GM21390 (cell line): Measurements from ENCODE around the gene ELOVL5.

Experiments used
- ATAC-seq: cut with Tn5 transposase; IDR thresholded peaks from one replicate; pipeline ENCODE4 v1.9.1; 2021; ENCODE audit not compliant: unreplicated experiment

Gene ELOVL5

DNA sequence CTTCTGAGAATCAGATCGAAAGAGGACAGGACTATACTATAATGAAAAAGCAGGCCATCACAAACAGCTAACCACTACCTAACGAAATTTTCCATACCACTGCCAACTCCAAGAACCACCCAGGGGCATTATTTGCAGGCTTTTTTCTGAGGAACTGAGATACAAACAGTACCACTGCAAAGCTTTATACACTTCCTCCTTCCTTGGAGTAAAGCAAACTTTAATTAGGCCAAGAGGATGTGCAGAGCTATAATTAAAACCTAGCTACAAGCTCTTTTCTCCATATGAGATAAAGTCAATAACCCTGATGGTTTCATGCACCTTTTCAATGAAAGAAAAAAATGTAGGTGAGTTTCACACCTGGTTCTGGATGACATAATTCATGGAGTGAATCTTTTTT lies 68.5 kb downstream of the ELOVL5 start:
- ATAC-seq = no peak

DNA sequence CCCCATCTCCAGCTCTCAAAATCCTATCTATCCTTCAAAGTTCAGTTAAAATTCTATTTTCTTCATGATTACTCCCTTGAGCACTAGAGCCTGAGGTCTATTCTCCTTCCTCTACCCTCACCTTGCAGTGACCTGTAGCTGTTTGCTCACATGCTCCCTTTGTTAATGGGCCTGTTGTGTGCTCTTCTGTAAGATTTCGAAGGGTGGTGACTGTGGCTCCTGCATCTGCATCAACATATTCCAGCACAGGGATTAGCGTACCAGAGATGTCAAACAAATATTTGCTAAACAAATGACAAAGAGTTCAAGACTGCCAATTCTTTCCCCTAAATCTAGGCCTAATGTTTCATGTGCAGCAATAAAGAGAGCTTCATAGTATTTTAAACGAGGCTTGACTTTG lies 69.5 kb downstream of the ELOVL5 start:
- no peak for ATAC-seq

DNA sequence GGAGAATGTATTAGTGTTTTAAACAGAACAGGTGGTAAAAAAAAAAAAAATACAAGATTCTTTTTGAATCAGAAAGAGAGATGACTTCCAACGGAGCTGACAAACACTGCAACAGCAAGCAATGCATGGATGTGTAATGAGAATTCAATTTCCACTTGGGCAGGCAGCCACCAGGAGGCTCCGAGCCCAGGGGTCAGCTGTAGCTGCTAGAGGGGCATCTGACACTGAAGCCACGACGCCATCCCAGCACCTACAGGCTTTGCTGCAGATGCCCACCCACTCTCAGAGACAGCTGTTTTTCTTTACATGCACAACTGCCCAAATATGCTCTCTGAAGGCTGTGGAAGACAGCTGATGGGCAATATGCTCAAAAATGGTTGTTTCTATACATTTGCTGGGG lies 75.4 kb downstream of the ELOVL5 start:
- no peak for ATAC-seq

DNA sequence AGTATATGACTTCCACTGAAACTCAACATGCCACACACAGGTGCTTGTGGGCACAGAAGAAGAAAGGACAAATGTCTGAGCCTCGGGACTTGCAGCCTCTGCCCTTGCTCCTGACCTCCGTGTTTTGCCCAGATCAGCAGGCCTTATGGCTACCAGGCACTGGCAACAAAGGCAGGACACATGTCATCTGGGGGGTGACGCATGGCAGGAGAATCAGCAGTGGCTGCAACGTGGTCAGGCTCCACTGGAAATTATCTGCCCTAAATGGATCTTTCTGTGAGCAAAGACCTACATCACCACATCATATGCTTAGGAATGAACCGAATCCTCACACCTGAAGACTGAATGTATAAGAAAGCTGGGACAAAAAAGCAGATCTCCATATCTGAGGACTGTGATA lies 78.9 kb downstream of the ELOVL5 start:
- no peak for ATAC-seq

DNA sequence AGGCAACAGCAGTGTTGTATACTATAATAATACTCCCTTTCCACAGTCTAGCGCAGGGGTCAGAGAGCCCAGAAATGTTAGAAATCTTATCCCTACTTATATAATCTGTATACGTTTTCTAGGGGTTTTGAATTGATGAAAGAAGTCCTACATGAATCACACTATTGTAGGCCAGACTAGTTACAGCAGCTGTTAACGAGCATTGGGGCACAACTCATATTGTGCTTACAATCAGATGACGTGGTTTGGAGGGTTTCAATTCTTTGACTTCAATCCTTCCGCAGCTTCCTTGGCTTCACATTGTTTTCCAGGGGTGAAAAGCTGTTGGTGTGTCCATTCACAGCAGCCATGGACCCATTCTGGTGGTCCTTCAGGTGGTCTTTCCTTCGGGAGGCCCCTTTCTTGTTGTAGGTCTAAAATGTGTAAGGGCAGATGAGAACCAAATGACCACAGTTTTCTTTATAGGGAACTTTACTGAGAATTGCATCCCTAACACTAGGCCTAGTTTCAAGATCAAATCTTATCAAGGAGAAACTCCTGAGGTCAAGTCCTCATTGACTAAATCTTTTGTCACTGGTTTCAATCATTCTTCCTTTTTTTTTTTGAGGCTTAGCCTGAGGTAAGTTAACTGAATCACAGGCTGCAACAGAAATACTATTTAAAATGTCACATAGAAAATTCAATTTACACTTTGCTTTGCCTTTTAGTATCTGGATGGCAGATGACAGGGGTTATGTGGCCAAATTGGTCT lies 79.7 kb downstream of the ELOVL5 start:
- no peak for ATAC-seq

DNA sequence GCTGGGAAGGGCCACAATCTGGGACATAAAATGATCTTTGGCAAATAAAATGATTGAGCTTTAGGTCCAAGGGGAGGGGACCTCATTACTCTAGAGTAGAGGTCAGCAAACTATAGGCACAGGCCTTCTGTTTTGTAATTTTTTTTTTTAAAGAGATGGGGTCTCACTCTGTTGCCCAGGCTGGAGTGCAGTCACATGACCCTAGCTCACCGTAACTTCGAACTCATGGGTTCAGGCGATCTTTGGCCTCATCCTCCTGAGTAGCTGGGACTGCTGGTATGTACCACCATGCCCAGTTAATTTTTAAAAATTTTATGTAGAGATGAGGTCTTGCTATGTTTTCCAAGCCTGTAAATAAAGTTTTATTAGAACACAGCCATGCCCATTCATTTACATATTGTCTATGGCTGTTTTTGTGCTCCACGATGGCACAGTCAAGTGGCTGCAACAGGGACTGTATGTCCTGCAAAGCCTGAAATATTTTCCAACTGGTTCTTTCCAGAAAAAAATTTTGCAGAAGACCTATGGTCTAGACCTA lies 82.1 kb downstream of the ELOVL5 start:
- no peak for ATAC-seq

DNA sequence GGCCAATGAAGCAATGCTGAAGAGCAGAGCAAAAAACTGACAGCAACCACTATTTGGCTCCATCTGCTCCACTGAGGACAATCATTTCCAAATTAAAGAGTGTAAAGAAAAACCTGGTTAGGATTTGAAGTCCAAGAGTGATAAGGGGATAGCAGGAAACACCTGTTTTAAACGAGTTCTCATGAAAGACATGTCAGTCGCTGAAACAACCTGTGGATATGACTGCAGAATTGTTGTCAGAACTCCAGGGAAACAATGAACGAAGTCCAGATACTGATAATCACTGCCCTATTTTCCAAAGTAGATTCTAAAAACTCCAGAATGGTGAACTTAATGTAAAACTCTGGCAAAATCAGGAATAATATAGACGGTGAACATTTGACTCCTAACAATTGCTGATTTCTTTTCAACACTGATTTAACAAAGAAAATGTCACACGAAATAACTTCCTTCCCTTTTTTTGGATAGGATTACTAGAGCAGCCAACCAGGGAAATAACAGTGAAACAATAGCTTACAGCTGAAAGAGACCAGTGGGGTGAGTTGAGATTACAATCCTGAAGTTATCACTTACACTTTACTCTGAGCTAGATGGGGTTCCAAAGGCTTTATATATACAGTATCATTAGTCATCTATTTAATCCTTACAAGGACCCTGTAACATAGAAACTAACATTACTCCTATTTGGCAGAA lies 83.7 kb downstream of the ELOVL5 start:
- ATAC-seq = no peak

DNA sequence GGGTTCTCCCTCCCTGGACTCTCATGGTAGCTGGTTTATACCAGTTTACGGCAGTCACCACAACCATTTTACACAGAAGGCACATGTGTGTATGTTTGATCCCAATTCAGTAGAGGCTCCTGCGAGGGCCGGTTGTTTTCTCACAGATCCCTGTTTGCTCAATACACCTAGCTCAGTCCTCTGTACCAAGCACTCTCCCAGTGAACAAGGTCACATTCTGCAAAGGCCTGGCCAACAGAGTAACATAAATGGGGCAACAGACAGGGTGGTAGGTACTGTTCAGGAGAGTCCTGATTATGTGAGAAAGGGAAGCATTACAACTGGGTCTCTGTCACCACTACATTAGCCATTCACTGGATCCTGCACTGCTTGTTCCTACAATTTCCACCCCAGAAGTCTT lies 84.4 kb downstream of the ELOVL5 start:
- ATAC-seq = no peak

DNA sequence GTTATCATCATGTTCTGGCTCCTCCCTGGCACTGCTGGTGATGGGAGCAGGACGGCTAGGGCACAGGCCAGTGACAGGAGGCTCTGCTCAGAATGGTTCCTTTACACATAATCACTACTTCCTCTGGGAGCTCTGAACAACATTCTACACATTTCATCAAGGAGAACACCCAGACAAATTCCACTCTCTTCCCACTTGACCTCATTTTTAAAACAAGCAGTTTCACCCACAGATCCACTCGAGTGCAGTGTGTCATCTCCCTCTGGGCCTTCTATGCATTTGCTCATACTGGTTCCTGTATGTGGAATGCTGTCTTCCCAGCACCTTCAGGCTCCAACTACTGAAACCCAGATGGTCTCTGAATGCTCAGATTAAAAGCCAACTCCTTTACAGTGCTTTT lies 84.8 kb downstream of the ELOVL5 start:
- ATAC-seq = no peak

DNA sequence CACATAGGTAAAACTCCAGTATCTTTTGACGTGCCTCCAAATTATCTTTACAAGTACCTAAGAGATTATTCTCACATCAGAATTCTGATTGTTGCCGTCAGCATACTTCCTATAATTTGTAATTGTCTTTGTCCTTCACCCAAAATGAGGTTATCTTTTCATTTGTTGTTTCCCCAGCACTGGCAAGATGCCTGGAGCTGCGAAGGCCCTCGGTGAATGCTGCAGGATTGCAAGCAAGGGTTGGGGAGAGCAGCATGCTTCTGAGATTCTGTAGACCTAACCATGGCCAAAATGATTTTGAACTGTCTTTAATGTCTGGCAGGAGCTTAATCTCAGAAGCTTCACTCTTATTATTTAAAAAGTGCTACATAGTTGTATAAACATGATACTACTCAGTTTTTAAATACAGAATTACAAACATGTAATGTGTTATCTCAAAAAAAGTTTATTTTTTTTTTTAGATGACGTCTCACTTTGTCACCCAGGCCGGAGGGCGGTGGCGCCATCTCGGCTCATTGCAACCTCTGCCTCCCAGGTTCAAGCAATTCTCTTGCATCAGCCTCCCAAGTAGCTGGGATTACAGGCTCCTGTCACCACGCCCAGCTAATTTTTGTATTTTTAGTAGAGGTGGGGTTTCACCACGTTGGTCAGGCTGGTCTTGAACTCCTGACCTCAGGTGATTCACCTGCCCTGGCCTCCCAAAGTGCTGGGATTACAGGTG lies 88.7 kb downstream of the ELOVL5 start:
- no peak for ATAC-seq

DNA sequence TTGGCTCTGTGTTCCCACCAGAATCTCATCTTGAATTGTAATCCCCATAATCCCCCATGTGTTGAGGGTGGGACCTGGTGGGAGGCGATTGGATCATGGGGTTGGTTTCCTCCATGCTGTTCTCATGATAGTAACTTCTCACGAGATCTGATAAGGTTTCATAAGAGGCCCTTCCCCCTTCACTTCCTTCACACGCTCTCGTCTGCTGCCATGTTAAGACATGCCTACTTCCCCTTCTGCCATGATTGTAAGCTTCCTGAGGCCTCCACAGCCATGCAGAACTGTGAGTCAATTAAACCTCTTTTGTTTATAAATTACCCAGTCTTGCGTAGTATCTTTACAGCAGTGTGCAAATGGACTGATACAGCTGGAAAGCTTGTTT lies 90.0 kb downstream of the ELOVL5 start:
- ATAC-seq = no peak

DNA sequence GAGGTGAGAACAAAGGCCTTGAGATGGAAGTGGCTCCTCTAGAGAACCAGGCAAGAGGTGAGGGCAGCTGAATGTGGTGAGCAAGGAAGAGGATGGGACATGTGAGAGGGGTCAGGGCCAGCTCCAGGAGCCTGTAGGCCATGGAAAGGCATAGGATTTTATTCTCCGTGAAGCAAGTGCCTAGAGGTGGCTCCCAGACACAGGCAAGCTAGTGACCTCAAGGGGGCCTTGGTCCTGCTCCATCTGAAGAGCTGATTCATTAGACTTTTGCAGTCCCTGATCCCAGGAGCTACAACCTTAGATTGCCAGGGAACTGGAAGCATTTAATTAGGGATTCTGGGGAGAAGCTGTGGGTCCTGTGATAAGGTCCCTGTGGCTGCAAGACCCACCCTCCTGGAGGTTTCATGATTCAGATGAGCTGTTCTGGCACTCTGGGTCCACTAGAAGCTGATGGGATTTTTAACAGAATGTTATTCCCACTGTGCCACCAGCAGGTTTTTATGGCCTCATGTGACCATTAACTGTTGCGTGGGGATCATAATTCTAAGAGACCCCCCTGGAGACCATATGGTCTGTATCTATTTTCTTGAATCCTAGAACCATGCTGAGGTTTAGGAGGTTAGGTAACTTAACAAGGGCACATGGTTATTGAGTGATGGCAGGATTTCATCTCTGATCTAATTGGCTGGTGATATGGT lies 90.5 kb downstream of the ELOVL5 start:
- no peak for ATAC-seq

DNA sequence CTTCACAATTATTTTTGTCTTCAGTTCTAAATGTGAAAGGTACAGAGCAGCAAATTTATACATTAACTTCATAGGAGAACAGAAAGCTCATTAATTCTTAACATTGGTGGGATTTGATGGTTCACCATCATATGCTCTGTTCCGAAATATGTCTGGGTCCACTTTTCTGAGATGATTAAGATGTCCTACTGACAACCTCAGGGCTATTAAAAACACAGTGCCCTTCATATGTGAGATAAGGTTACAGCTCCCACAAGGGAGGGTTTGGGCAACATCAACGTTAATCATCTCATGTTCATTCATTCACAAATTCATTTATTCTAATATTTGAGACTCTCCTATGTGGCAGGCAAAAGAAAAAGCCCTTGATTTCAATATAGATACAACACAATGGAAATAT lies 91.2 kb downstream of the ELOVL5 start:
- ATAC-seq = no peak

DNA sequence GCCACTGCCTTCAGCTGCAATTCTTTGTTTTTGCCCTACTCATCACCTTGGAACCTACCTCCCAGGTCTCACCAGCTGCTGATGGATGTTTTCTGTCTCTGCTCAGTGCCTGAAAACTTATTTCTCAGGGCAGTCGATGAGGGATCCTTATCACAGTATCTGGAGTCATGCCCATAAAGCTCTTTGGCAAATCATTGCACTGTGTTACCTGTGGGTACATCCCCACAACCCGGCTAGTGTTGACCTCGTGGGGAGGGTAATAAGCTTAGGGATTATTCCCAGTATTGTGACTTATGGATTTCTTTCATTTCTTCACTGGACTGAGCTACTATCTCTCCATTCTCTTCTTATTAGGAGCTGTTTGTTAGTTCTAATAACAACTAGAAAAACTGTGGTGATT lies 91.7 kb downstream of the ELOVL5 start:
- no peak for ATAC-seq

DNA sequence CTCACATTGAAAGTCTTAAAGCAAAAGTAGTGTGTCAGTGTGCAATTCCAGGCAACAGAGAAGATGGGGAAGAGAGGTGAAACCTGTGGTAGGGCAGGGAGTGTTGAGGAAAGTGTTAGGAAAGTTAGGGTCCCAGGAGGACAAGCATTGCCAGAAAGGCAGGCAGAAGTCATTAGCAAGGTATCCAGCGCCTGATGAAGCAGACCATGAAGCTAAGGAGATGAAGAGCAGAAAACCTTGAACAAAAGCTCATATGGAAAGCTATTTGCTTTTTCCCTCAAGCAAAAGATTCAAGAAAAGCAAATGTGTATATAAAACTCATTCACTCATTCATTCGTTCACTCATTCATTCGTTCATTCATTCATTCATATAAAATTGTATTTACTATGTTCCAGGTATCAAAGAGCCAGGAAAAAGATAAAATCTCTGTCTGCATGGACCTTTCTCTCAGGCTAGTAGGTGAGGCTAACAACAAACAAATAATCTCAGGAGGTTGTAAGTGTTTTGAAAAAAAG lies 96.5 kb downstream of the ELOVL5 start:
- no peak for ATAC-seq

DNA sequence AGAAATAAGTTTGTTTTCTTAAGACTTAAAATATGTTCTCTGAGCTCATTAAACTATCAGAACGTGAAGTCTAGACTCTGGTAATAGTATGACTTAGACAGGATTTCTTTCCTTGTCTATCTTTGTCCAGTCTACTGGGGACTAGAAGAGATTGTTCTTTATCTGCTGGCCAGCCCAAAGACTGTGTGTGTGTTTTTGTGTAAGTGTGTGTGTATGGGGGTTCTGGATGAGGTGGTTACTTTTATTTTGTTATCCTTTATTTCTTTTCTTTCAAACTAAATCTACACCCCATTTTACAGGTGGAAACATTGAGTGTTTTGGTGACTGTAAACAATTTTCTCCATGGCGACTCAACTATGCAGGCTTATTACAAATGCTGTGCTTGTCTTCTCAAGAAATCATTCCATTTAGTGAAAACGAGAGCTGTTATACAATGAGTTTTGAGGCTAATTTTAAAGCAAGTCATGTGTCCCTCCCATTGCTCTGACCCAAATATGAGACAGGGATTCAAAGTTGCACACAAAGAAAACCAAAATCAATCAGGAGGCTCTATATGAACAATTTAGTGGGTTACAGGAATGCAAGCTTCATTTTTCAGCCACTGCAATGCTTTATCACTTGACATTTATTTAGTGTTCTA lies 97.6 kb downstream of the ELOVL5 start:
- no peak for ATAC-seq

DNA sequence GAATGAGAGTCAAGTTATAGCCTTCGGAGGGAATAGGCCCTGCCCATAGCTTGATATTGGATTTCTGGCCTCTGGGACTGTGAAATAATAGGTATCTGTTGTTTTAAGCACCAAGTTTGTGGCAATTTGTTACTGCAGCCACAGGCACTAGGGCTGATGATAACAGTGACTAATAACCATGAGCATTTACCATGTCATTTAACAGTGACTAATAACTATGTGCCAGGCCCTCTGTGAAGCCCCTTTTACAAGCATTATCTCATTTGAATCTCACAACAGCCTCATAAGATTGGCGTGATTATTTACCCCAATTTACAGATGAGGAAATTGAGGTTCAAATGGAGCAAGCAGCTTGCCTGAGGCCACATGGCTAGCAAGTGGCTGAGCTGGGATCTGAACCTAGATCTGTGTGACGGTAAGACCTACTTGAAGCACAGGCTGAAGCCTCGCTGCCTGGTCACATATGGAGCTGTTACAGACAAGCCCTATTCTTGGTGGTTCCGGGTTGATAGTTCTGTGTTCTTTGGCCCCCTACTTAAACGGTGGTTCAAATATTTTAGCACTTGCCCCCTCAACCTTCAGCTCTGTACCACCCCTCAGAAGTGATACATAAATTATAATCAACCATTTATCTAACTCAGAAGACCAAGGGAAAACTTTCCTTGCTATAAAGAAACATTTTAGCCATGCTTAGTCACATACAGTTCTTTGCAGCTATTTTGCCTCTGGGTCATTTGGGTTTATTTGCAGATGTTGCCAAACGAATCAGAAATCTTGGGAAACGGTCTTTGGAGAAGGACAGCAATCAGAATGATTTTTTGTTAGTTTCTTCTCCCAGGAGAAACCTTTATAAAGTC lies 98.3 kb downstream of the ELOVL5 start:
- no peak for ATAC-seq

DNA sequence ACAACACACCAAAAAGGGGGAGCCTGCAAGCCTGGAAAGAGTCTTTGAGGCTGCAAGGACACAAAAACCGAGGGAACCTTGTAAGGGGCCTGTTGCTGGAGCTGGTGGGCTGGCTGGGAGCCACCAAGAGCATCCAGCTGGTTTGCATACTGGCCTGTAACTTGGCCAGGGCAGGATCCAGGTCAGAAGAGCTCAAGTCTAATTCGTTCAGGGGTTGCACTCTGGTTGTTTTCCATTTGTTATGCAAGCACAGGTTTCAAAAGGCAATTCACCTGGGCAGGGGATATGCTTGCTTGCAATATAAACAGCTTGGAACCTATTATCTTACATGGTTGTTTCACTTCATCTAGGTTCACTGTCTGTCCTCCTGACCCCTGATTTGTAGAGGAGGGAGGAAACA lies 101.8 kb downstream of the ELOVL5 start:
- ATAC-seq = no peak

DNA sequence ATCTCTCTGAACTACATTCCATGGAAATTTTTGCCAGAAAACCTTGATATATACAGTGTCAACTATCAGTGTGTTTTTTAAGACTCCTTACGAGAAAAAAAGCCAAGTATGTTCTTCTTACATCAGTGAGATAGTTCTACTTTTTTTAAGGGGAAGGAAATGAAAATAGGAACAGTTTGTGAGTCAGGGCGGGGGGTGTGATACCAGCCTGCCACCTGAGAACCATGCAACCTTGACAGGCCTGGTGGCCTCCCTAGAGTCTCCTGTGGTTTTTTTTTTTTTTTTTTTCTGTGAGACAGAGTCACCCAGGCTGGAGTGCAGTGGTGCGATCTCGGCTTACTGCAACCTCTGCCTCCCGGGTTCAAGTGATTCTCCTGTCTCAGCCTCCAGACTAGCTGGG lies 103.8 kb downstream of the ELOVL5 start:
- ATAC-seq = peak; percentile 66
